Esophagus muscularis mucosa (tissue), 4 donors: ENCODE results near the gene CES3. TPM values are rescaled to one million over a fixed set of nuclear protein-coding genes. Genes with fewer than 3 reads are reported as not detected.

ENCODE experiments used
- DNase-seq: peaks from one replicate; pipeline ENCODE4 v3.0.0-alpha.2; 2017; ENCODE audit errors: extremely low spot score
- H3K27ac ChIP-seq, 4 donors: fragments of 200-600 bp; sonication (generic); replicated peaks in 1 of 4; 1 replicate in 3 of 4; 2 replicates in 1 of 4; pipeline ENCODE4 v1.5.1; 2016 to 2019; ENCODE audit warnings: mild to moderate bottlenecking in 1 of 4
- H3K27me3 ChIP-seq, 4 donors: fragments of 200-600 bp; sonication (generic); one replicate each; pipeline versions ENCODE4 v1.5.1 to v1.6.0; 2016 to 2019
- H3K36me3 ChIP-seq, 4 donors: fragments of 200-600 bp; sonication (generic); one replicate each; pipeline ENCODE4 v1.5.1; 2016 to 2019
- H3K4me1 ChIP-seq, 4 donors: fragments of 200-600 bp; sonication (generic); one replicate each; pipeline ENCODE4 v1.5.1; 2016 to 2019
- H3K4me3 ChIP-seq, 4 donors: fragments of 200-600 bp; sonication (generic); 1 replicate in 2 of 4; 2 replicates in 2 of 4; pipeline ENCODE4 v1.5.1; 2016 to 2019; ENCODE audit warnings: mild to moderate bottlenecking in 4 of 4, moderate library complexity in 1 of 4
- H3K9me3 ChIP-seq, 4 donors: fragments of 200-600 bp; sonication (generic); 1 replicate in 3 of 4; 2 replicates in 1 of 4; pipeline ENCODE4 v1.5.1; 2016 to 2019
- EP300 ChIP-seq: sonication (generic); formaldehyde crosslinking; IDR thresholded peaks from one replicate; pipeline ENCODE4 v1.6.1; 2017; ENCODE audit warnings: antibody characterized with exemption
- POLR2A ChIP-seq: fragments of 450-650 bp; IDR thresholded peaks from one replicate; pipeline ENCODE4 v1.6.1; 2017; ENCODE audit warnings: antibody characterized with exemption, moderate library complexity, mild to moderate bottlenecking, low read depth
- POLR2AphosphoS5 ChIP-seq, 2 donors: sonication (generic); formaldehyde crosslinking; IDR thresholded peaks; one replicate each; pipeline ENCODE4 v1.6.1; 2017; ENCODE audit warnings: antibody characterized with exemption in 2 of 2
- WGBS: methylation state at CpG from one replicate; pipeline ENCODE4 v1.1.5; 2018; 5-methylcytosine and 5-hydroxymethylcytosine counted together
- intact Hi-C: fragments of 100-400 bp; cut with DNase I; formaldehyde crosslinking; loops from one replicate; pipeline ENCODE4 v1.15.1; 2023
- total RNA-seq, 4 donors: library from RNA; depleted of rRNA; stranded (reverse); fragments of >200 nt; gene quantifications; one replicate each; pipeline versions ENCODE4 v1.1.0 to v1.2.1, GENCODE V29; 2016
- TF ChIP-seq, protein P1 (sequence below), 3 experiments: fragments of 200-600 bp in 2 of 3; fragments of 450-650 bp in 1 of 3; sonication (generic) in 2 of 3; IDR thresholded peaks; one replicate each; pipeline ENCODE4 v1.5.1; 2017 to 2019; ENCODE audit warnings: antibody characterized with exemption in 3 of 3, mild to moderate bottlenecking in 2 of 3, moderate library complexity in 1 of 3

CES3 gene
- total RNA-seq, 4 donors from 2014 or later, result 0.23 to 0.42 (median 0.33) TPM; not detected in 1

DNA sequence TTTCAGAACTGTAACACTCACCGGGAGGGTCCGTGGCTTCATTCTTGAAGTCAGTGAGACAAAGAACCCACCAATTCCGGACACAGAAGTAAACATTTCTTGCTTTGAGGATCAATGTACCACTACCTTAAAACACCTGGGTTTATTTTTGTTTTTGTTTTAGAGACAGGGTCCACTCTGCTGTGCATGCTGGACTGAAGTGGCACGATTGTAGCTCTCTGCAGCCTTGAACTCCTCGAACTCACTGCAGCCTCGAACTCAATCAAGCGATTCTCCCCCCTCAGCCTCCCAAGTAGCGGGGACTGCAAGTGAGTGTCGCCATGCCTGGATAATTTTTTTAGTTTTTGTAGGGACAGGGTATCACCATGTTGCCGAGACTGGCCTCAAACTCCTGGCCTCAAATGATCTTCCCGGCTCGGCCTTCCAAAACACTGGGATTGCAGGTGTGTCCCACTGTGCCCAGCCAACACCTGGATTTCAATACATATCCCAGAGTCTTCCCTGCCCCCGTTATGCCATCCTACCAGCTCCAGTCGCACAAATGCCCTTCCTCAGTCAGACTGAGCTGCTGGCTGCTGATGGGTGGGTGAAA lies 14.3 kb downstream of the CES3 start:
- H3K4me3 ChIP-seq, result no peak overlapping the region
- no peaks in the 10 kb centered on the region for H3K9me3 ChIP-seq
- WGBS, result 86% methylated on average over 14 of the region's 14 CpGs
- no peak for DNase-seq
- intact Hi-C loops, result loop anchor here (5.0 kb wide), 1 partner anchor 132 kb away; the partner anchor contains the start of gene PHAF1
- TF ChIP-seq POLR2AphosphoS5 (IDR thresholded peaks at IDR 0.05) (no peak), EP300 (no peak), POLR2A (no peak)
- TF ChIP-seq, protein P1, sequence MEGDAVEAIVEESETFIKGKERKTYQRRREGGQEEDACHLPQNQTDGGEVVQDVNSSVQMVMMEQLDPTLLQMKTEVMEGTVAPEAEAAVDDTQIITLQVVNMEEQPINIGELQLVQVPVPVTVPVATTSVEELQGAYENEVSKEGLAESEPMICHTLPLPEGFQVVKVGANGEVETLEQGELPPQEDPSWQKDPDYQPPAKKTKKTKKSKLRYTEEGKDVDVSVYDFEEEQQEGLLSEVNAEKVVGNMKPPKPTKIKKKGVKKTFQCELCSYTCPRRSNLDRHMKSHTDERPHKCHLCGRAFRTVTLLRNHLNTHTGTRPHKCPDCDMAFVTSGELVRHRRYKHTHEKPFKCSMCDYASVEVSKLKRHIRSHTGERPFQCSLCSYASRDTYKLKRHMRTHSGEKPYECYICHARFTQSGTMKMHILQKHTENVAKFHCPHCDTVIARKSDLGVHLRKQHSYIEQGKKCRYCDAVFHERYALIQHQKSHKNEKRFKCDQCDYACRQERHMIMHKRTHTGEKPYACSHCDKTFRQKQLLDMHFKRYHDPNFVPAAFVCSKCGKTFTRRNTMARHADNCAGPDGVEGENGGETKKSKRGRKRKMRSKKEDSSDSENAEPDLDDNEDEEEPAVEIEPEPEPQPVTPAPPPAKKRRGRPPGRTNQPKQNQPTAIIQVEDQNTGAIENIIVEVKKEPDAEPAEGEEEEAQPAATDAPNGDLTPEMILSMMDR (IDR thresholded peaks at IDR 0.05), result no peak
- H3K4me1 ChIP-seq, result peaks cover 0 to 8% (median 2%) of the 10 kb centered on the region in 4 donors
- H3K27ac ChIP-seq, result no peak overlapping the region
- H3K36me3 ChIP-seq, result no peaks in the 10 kb centered on the region
- H3K27me3 ChIP-seq, result peaks cover 0 to 15% (median 0%) of the 10 kb centered on the region in 4 donors

DNA sequence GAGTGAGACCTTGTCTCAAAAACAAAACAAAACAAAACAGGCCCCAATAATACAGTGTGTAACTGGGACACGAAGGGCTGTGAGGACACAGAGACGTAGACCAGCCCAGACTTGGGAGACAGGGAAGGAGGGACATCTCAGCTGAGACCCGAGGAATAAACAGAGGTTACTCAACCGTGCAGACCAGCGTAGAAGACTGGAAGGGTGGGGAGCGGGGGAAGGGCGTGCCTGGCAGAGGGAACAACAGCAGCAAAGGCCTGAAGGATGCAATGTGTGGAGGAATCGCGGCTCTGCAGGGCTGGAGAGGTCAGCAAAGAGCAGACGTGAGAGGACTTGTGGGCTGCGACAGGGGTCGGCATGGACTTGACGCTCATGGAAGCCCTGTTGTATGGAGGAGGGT lies 15.7 kb downstream of the CES3 start:
- no peak for TF ChIP-seq POLR2A
- no peak for TF ChIP-seq EP300
- TF ChIP-seq POLR2AphosphoS5 (IDR thresholded peaks at IDR 0.05), result no peak
- TF ChIP-seq, protein P1 (IDR thresholded peaks at IDR 0.05), result no peak
- no peaks in the 10 kb centered on the region for H3K9me3 ChIP-seq
- H3K36me3 ChIP-seq, result no peaks in the 10 kb centered on the region
- WGBS, result 60% methylated on average over 13 of the region's 13 CpGs
- peaks cover 0 to 8% (median 2%) of the 10 kb centered on the region in 4 donors for H3K4me1 ChIP-seq
- intact Hi-C loops, result loop anchor here (5.0 kb wide), 1 partner anchor 131 kb away; the partner anchor contains the start of gene PHAF1
- H3K4me3 ChIP-seq, result no peak overlapping the region
- no peak overlapping the region for H3K27ac ChIP-seq
- peaks cover 0 to 15% (median 0%) of the 10 kb centered on the region in 4 donors for H3K27me3 ChIP-seq
- no peak for DNase-seq

DNA sequence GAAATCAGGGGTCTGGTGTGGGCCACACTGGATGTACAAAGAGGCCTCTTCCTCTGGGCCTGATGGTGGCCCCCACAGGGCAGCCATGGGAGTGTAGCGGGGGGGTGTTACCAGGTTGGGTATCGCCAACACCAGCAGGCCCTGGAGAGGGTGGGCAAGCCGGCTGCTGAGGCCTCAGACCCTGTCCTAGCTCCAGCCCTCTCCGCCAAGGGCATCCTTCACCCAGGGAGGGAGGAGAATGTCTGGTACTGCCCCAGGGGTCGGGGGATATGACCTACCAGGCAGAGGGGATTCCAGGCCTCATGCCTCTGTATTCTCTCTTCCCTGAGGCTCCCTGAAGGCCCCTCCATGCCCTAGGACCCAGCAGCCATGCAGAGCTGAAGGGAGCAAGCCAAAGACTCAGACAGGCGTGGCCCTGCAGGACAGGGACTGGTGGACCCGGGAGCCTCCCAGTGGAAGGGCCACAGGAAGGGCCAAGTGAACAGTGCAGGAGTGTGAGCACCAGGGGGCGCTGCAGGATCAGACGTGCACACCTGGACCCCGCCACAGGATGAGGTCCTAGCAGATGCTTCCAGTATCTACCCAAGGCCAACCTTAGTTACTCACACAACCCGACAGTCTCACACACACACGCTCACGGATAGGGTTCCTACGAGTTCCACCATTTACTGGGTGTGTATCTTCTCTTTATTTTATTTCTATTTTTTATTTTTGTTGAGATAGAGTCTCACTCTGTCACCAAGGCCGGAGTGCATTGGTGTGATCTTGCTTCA lies 16.5 kb downstream of the CES3 start:
- H3K9me3 ChIP-seq, result no peaks in the 10 kb centered on the region
- peaks cover 0 to 15% (median 0%) of the 10 kb centered on the region in 4 donors for H3K27me3 ChIP-seq
- H3K4me3 ChIP-seq, result no peak overlapping the region
- intact Hi-C loops, result loop anchor here (1.0 to 5.0 kb wide), 3 partner anchors 130 to 207 kb away; partner anchors contain the start of gene PHAF1
- H3K4me1 ChIP-seq, result peaks cover 0 to 8% (median 2%) of the 10 kb centered on the region in 4 donors
- TF ChIP-seq EP300 (no peak), POLR2AphosphoS5 (IDR thresholded peaks at IDR 0.05) (peak; percentile 38 to 58)
- TF ChIP-seq, protein P1 (IDR thresholded peaks at IDR 0.05), result peak in 2 of 3 experiments; percentile 96 to 97
- DNase-seq, result peak; percentile 97
- no peak overlapping the region for H3K27ac ChIP-seq
- H3K36me3 ChIP-seq, result no peaks in the 10 kb centered on the region
- WGBS, result 24% methylated on average over 13 of the region's 15 CpGs

DNA sequence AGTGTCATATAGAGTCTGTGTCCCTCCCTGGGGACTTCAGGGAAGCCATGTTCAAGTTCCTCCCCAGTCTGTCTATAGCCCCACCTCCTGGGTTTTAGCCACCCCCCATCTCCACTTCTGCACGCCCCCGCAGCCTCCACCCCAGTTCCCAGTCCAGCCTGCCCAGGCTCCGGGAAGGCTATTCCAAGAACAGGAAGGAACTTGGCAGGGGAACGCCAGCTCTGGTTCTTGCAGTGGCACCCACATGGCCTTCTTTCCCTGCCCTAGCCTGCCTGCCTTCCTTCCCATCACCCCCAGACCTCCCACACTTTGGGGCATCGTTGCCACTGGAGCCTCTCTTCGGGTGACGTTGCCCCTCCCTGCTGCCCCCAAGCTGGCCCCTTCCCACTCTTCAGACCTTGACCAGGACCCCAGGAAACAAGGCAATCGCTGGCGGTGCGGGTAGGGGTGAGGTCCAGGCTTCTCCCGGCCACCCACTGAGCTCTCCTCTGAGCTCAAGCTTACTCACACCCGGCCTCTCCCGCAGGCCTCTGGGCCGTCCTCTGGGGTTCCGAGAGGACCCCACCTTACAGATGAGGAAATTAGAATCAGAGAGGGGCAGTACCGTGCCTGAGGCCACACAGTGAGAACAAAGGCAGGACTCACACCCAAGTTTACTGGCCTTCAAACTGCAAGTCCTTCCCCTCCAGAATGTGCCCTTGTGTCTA lies 18.1 kb downstream of the CES3 start:
- Histone ChIP-seq H3K36me3 (no peaks in the 10 kb centered on the region), H3K4me1 (peaks cover 0 to 8% (median 2%) of the 10 kb centered on the region in 4 donors), H3K27me3 (peaks cover 0 to 9% (median 0%) of the 10 kb centered on the region in 4 donors), H3K4me3 (no peak overlapping the region), H3K9me3 (no peaks in the 10 kb centered on the region), H3K27ac (peak overlapping the region in 1 of 4 donors; percentile 34)
- no peak for DNase-seq
- intact Hi-C loops, result loop anchor here (2.0 to 5.0 kb wide), 2 partner anchors 128 to 206 kb away; partner anchors contain the start of gene PHAF1
- 29% methylated on average over 4 of the region's 16 CpGs for WGBS
- no peak for TF ChIP-seq EP300
- TF ChIP-seq POLR2AphosphoS5 (IDR thresholded peaks at IDR 0.05), result peak in 1 of 2 donors; percentile 29
